ENCODE measurements around the gene PGBD1.

DNA sequence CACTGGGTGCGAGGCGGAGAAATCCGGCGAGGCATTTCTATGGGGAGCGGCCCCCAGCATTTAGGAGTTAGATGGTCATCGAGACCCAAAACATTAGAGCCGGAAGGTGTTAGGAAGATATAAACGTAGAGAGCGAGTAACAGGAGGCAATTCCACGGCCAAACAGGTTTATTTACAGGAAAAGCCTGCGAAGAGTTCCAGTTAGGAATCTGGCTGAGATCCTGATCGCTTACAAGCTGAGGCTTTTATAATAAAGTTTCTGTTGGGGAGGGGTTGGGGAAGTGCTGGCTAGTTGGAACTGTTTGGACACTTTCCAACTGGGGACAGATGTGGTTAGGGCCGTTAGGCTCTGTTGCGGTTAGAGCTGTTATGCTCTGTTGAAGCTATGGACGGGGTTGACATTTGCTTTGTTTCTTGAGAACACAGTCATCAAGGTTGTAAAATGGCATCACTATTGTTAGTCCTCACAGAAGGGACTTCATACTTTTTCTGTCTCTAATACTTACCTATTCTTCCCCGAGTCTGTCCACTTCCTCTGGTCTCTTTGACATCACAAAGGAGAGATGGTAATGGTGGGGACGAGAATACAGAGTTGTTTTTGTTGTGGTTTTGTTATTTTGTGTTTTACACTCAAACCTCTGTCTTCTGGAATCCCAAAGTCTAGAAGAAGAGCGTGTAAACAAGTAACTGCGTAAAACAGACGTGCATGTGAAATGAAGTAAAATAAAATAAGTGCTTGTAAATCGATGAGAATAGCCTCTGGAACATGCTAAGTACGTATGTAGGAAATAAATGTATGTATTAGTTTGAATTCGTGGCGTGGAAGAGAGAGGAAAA is 55.1 kb downstream of the PGBD1 start:
- TF ChIP-seq, protein P1, sequence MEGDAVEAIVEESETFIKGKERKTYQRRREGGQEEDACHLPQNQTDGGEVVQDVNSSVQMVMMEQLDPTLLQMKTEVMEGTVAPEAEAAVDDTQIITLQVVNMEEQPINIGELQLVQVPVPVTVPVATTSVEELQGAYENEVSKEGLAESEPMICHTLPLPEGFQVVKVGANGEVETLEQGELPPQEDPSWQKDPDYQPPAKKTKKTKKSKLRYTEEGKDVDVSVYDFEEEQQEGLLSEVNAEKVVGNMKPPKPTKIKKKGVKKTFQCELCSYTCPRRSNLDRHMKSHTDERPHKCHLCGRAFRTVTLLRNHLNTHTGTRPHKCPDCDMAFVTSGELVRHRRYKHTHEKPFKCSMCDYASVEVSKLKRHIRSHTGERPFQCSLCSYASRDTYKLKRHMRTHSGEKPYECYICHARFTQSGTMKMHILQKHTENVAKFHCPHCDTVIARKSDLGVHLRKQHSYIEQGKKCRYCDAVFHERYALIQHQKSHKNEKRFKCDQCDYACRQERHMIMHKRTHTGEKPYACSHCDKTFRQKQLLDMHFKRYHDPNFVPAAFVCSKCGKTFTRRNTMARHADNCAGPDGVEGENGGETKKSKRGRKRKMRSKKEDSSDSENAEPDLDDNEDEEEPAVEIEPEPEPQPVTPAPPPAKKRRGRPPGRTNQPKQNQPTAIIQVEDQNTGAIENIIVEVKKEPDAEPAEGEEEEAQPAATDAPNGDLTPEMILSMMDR (IDR thresholded peaks at IDR 0.05) = no peak
- no peak for TF ChIP-seq EZH2 (IDR thresholded peaks at IDR 0.05; ENCODE audit: borderline replicate concordance, insufficient read depth, low read depth, low read length, poor library complexity, severe bottlenecking)

All from B cell (primary cell).